Measurements from ENCODE around the gene TSPAN12.

The TSPAN12 gene

GRCh38 chr7:120740348-120740747, 117.6 kb downstream of the TSPAN12 start:
- DNase-seq = no peak

- DNase-seq = no peak
These were observed 119.1 kb downstream of the TSPAN12 start for GRCh38 chr7:120738816-120739215.

All from CD4-positive, alpha-beta T cell treated with Interleukin-21 for 1 hour (primary cell).